H9 (cell line): ENCODE results near the gene CNTFR. TPM values are rescaled to one million over a fixed set of nuclear protein-coding genes. Genes with fewer than 3 reads are reported as not detected.

Experiments
- DNase-seq: peaks from one replicate; pipeline ENCODE4 v3.0.0-alpha.2; 2017
- H2AFZ ChIP-seq: one replicate; pipeline ENCODE4 v1.6.1; 2013; ENCODE audit warnings: mild to moderate bottlenecking, low read length, control low read depth, moderate library complexity
- H2AK5ac ChIP-seq: 2 replicates; pipeline ENCODE4 v1.6.1; 2013; ENCODE audit warnings: low read length, control low read depth, mixed read lengths; ENCODE audit not compliant: insufficient read length
- H2BK120ac ChIP-seq: one replicate; pipeline ENCODE4 v1.6.1; 2013; ENCODE audit warnings: low read depth, mild to moderate bottlenecking, low read length, control low read depth, inconsistent platforms; ENCODE audit not compliant: poor library complexity, severe bottlenecking
- H2BK12ac ChIP-seq: 2 replicates; pipeline ENCODE4 v1.6.1; 2013; ENCODE audit warnings: low read length, control low read depth, mixed read lengths, low read depth; ENCODE audit not compliant: insufficient read length
- H2BK15ac ChIP-seq: 2 replicates; pipeline ENCODE4 v1.6.1; 2013; ENCODE audit warnings: low read depth, low read length, control low read depth
- H2BK20ac ChIP-seq: one replicate; pipeline ENCODE4 v1.6.1; 2013; ENCODE audit warnings: low read depth, mild to moderate bottlenecking, low read length, control low read depth, inconsistent platforms; ENCODE audit not compliant: poor library complexity, severe bottlenecking
- H2BK5ac ChIP-seq: 2 replicates; pipeline ENCODE4 v1.6.1; 2013; ENCODE audit warnings: low read length, control low read depth, mixed read lengths; ENCODE audit not compliant: insufficient read length
- H3K14ac ChIP-seq: 2 replicates; pipeline ENCODE4 v1.6.1; 2013; ENCODE audit warnings: low read length, control low read depth; ENCODE audit not compliant: insufficient read depth
- H3K18ac ChIP-seq: 2 replicates; pipeline ENCODE4 v1.6.1; 2013; ENCODE audit warnings: low read depth, mild to moderate bottlenecking, mixed read lengths, low read length, control low read depth; ENCODE audit not compliant: insufficient read length
- H3K23ac ChIP-seq: 2 replicates; pipeline ENCODE4 v1.6.1; 2013; ENCODE audit warnings: low read length, control low read depth, mixed read lengths, low read depth; ENCODE audit not compliant: insufficient read length
- H3K23me2 ChIP-seq: 2 replicates; pipeline ENCODE4 v1.6.1; 2013; ENCODE audit warnings: low read depth, mild to moderate bottlenecking, mixed read lengths, low read length, control low read depth; ENCODE audit not compliant: insufficient read length, poor library complexity, severe bottlenecking
- H3K27ac ChIP-seq: 2 replicates; pipeline ENCODE4 v1.5.1; 2013; ENCODE audit warnings: low read length, control low read depth, mixed read lengths, low read depth; ENCODE audit not compliant: insufficient read length
- H3K27me3 ChIP-seq: 2 replicates; pipeline ENCODE4 v1.6.1; 2013; ENCODE audit warnings: low read length, control low read depth, inconsistent platforms; ENCODE audit not compliant: insufficient read depth
- H3K4ac ChIP-seq: 2 replicates; pipeline ENCODE4 v1.6.1; 2013; ENCODE audit warnings: low read depth, mild to moderate bottlenecking, control low read depth, inconsistent platforms, low read length, moderate library complexity
- H3K4me1 ChIP-seq: 2 replicates; pipeline ENCODE4 v1.6.1; 2013; ENCODE audit warnings: low read length, control low read depth, inconsistent platforms; ENCODE audit not compliant: insufficient read depth
- H3K4me2 ChIP-seq: 2 replicates; pipeline ENCODE4 v1.6.1; 2013; ENCODE audit warnings: low read length, control low read depth, mixed read lengths; ENCODE audit not compliant: insufficient read length, insufficient read depth
- H3K56ac ChIP-seq: 2 replicates; pipeline ENCODE4 v1.6.1; 2013; ENCODE audit warnings: low read depth, mild to moderate bottlenecking, mixed read lengths, low read length, control low read depth; ENCODE audit not compliant: insufficient read length
- H3K79me1 ChIP-seq: 2 replicates; pipeline ENCODE4 v1.6.1; 2013; ENCODE audit warnings: low read depth, mild to moderate bottlenecking, moderate library complexity, low read length, control low read depth, inconsistent platforms; ENCODE audit not compliant: insufficient read depth, poor library complexity, severe bottlenecking
- H3K79me2 ChIP-seq: 2 replicates; pipeline ENCODE4 v1.6.1; 2013; ENCODE audit warnings: low read length, control low read depth, inconsistent platforms; ENCODE audit not compliant: insufficient read depth
- H3K9ac ChIP-seq: 2 replicates; pipeline ENCODE4 v1.6.1; 2013; ENCODE audit warnings: low read length, control low read depth, mixed read lengths; ENCODE audit not compliant: insufficient read length; ENCODE audit errors: extremely low read depth
- H3K9me3 ChIP-seq: one replicate; pipeline ENCODE4 v1.6.1; 2013; ENCODE audit warnings: low read depth, low read length, inconsistent platforms; ENCODE audit not compliant: control insufficient read depth
- H3T11ph ChIP-seq: one replicate; pipeline ENCODE4 v1.6.1; 2013; ENCODE audit warnings: mild to moderate bottlenecking, low read length, control low read depth, inconsistent platforms
- H4K20me1 ChIP-seq: one replicate; pipeline ENCODE4 v1.6.1; 2013; ENCODE audit not compliant: control insufficient read depth, insufficient read length, insufficient read depth
- H4K5ac ChIP-seq: 2 replicates; pipeline ENCODE4 v1.6.1; 2013; ENCODE audit warnings: low read depth, mild to moderate bottlenecking, mixed read lengths, low read length, control low read depth; ENCODE audit not compliant: insufficient read length
- H4K8ac ChIP-seq: replicated peaks from 2 replicates; pipeline ENCODE4 v1.6.1; 2013; ENCODE audit warnings: low read length, control low read depth, mixed read lengths, low read depth; ENCODE audit not compliant: insufficient read length
- H4K91ac ChIP-seq: 2 replicates; pipeline ENCODE4 v1.6.1; 2013; ENCODE audit warnings: low read depth, mild to moderate bottlenecking, moderate library complexity, mixed read lengths, low read length, control low read depth; ENCODE audit not compliant: insufficient read length
- H3K27ac Mint-ChIP-seq, 3 experiments: 2 replicates in 2 of 3; 3 replicates in 1 of 3; pipeline ENCODE4 v1.8.0; 2020 to 2021; ENCODE audit warnings: mixed read lengths in 3 of 3, mild to moderate bottlenecking in 1 of 3, moderate library complexity in 1 of 3
- H3K27me3 Mint-ChIP-seq: 2 replicates; pipeline ENCODE4 v1.8.0; 2021; ENCODE audit warnings: low read depth, mild to moderate bottlenecking, moderate library complexity, mixed read lengths
- H3K36me3 Mint-ChIP-seq, 3 experiments: 2 replicates in 2 of 3; 3 replicates in 1 of 3; pipeline ENCODE4 v1.8.0; 2020 to 2021; ENCODE audit warnings: low read depth in 3 of 3, mixed read lengths in 3 of 3; ENCODE audit not compliant: insufficient read depth in 1 of 3
- H3K4me1 Mint-ChIP-seq, 2 experiments: 2 replicates each; pipeline ENCODE4 v1.8.0; 2020; ENCODE audit warnings: mixed read lengths in 2 of 2
- H3K4me3 Mint-ChIP-seq, 2 experiments: 2 replicates in 1 of 2; 3 replicates in 1 of 2; pipeline ENCODE4 v1.8.0; 2020 to 2021; ENCODE audit warnings: mild to moderate bottlenecking in 2 of 2, mixed read lengths in 2 of 2, moderate library complexity in 1 of 2
- H3K9me3 Mint-ChIP-seq, 2 experiments: 2 replicates in 1 of 2; 3 replicates in 1 of 2; pipeline ENCODE4 v1.8.0; 2020; ENCODE audit warnings: mild to moderate bottlenecking in 2 of 2, mixed read lengths in 2 of 2, moderate library complexity in 1 of 2
- CTCF ChIP-seq: fragments of 200-600 bp; sonication (generic); conservative IDR thresholded peaks from 3 replicates; pipeline ENCODE4 v1.8.0; 2021; ENCODE audit warnings: antibody characterized with exemption, mild to moderate bottlenecking
- WGBS: extraction: QIAGEN DNeasy Blood & Tissue Kit; methylation state at CpG from one replicate; pipeline ENCODE4 v1.1.7; 2013; ENCODE audit warnings: missing lambda C conversion rate, low lambda C conversion rate, mixed read lengths; ENCODE audit not compliant: insufficient read length; ENCODE audit errors: extremely low coverage; 5-methylcytosine and 5-hydroxymethylcytosine counted together
- total RNA-seq: library from RNA; stranded (reverse); gene quantifications from 2 replicates; pipeline ENCODE4 v1.2.1, GENCODE V29; 2021

Gene CNTFR
- total RNA-seq, 1 experiment from 2014 or later, result 0.55 TPM

GRCh38 chr9:34579104-34579807 is 10.3 kb downstream of the CNTFR start:
- Mint-ChIP-seq H3K27me3 (peaks cover 90% of the 10 kb centered on the region), H3K4me1 (peaks cover 42 to 56% of the 10 kb centered on the region in 2 experiments), H3K27ac (no peak overlapping the region), H3K36me3 (no peaks in the 10 kb centered on the region), H3K9me3 (peaks cover 0 to 5% of the 10 kb centered on the region in 2 experiments; a peak in 1 of 5 replicates), H3K4me3 (peak overlapping the region; percentile 22 to 76; a peak in 4 of 5 replicates)
- Histone ChIP-seq H3K18ac (no peak overlapping the region), H4K91ac (no peak overlapping the region), H3K4me1 (peaks cover 12% of the 10 kb centered on the region), H4K8ac (no peak overlapping the region), H3K9ac (no peak overlapping the region), H3K27ac (no peak overlapping the region), H2BK15ac (no peak overlapping the region), H3K79me1 (no peaks in the 10 kb centered on the region), H2BK5ac (no peak overlapping the region), H2BK120ac (no peak overlapping the region), H2AFZ (no peak overlapping the region), H3T11ph (no peak overlapping the region), H2BK20ac (no peak overlapping the region), H3K9me3 (no peaks in the 10 kb centered on the region), H3K4me2 (peak overlapping the region; percentile 58), H3K23ac (no peak overlapping the region), H3K23me2 (peaks cover 7% of the 10 kb centered on the region), H3K4ac (no peak overlapping the region), H4K5ac (no peak overlapping the region), H2AK5ac (no peak overlapping the region), H3K14ac (no peak overlapping the region), H3K79me2 (no peaks in the 10 kb centered on the region), H3K56ac (no peak overlapping the region), H3K27me3 (peaks cover 22% of the 10 kb centered on the region), H2BK12ac (no peak overlapping the region), H4K20me1 (no peaks in the 10 kb centered on the region)
- no peak for DNase-seq
- TF ChIP-seq CTCF, result no peak
- no CpG with 5 or more reads among the region's 17 CpGs for WGBS
